ENCODE measurements around the gene MARK2.
A peak's percentile ranks its signal among the peaks of the same experiment; 100 is the strongest.

The MARK2 gene

GRCh38 chr11:63849691-63850090 is 10.8 kb downstream of the MARK2 start:
- peaks cover 14% of the 10 kb centered on the region for H3F3A ChIP-seq (ENCODE audit: insufficient read depth, low read length)
- H3K9me2 ChIP-seq (replicated peaks; ENCODE audit: insufficient read depth, low read length) = no peaks in the 10 kb centered on the region
- no peak overlapping the region for H3K4me3 ChIP-seq (ENCODE audit: low read length)
- no peaks in the 10 kb centered on the region for H4K20me1 ChIP-seq (ENCODE audit: insufficient read depth, low read length)
- H3K9ac ChIP-seq (ENCODE audit: low read length) = no peak overlapping the region
- no peak overlapping the region for H2AFZ ChIP-seq (ENCODE audit: low read length)
- no peaks in the 10 kb centered on the region for H3K27me3 ChIP-seq (replicated peaks; ENCODE audit: insufficient read depth, low read length)
- TF ChIP-seq EZH2phosphoT487 (IDR thresholded peaks at IDR 0.05; ENCODE audit: low read length) (no peak), EZH2 (optimal IDR thresholded peaks at IDR 0.05; ENCODE audit: low read depth, low read length) (no peak), CTCF (IDR thresholded peaks at IDR 0.05; ENCODE audit: low read length) (no peak)
- no peaks in the 10 kb centered on the region for H3K36me3 ChIP-seq (replicated peaks; ENCODE audit: insufficient read depth, low read length)
- peaks cover 18% of the 10 kb centered on the region for H3K4me1 ChIP-seq (ENCODE audit: low read length)
- H3K9me3 ChIP-seq (replicated peaks; ENCODE audit: insufficient read depth, low read length) = no peaks in the 10 kb centered on the region
- H3K4me2 ChIP-seq (ENCODE audit: low read depth, low read length) = no peak overlapping the region
- DNase-seq = no peak
- H3K79me2 ChIP-seq (ENCODE audit: low read length) = peaks cover 93% of the 10 kb centered on the region
- H3K27ac ChIP-seq (ENCODE audit: low read length) = no peak overlapping the region

DNA sequence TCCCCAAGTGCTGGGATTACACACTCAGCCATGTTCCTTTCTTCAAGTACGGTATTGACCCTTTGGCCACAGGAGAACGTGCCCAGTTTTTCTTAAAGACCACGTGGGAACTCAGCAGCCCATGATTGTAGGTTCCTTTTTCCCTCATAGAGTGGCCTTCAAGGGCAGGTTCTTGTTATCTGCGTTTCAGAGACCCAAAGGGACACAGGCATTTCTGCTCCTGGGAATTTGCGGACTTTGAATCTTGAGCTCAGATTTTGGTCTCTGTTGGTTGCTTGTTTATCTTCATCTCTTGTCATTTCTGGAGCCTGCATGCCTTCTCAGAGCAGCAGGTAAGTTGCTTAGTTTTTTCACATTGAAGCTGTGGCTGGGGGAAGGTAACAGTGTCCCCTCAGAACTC is 12.0 kb downstream of the MARK2 start:
- TF ChIP-seq CTCF (IDR thresholded peaks at IDR 0.05; ENCODE audit: low read length) (no peak), EZH2 (optimal IDR thresholded peaks at IDR 0.05; ENCODE audit: low read depth, low read length) (no peak), EZH2phosphoT487 (IDR thresholded peaks at IDR 0.05; ENCODE audit: low read length) (no peak)
- Histone ChIP-seq H3K9me2 (replicated peaks; ENCODE audit: insufficient read depth, low read length) (no peaks in the 10 kb centered on the region), H2AFZ (ENCODE audit: low read length) (no peak overlapping the region), H3K79me2 (ENCODE audit: low read length) (peaks cover 93% of the 10 kb centered on the region), H3K9ac (ENCODE audit: low read length) (peak overlapping the region; percentile 20; the same call in 1 of the 2 replicates), H3K4me3 (ENCODE audit: low read length) (peak overlapping the region; percentile 38), H3F3A (ENCODE audit: insufficient read depth, low read length) (peaks cover 14% of the 10 kb centered on the region), H3K27ac (ENCODE audit: low read length) (peak overlapping the region; percentile 41; the same call in 1 of the 2 replicates), H3K4me2 (ENCODE audit: low read depth, low read length) (peak overlapping the region; percentile 75), H4K20me1 (ENCODE audit: insufficient read depth, low read length) (no peaks in the 10 kb centered on the region), H3K4me1 (ENCODE audit: low read length) (peaks cover 18% of the 10 kb centered on the region), H3K36me3 (replicated peaks; ENCODE audit: insufficient read depth, low read length) (no peaks in the 10 kb centered on the region), H3K9me3 (replicated peaks; ENCODE audit: insufficient read depth, low read length) (no peaks in the 10 kb centered on the region), H3K27me3 (replicated peaks; ENCODE audit: insufficient read depth, low read length) (no peaks in the 10 kb centered on the region)
- DNase-seq = no peak

DNA sequence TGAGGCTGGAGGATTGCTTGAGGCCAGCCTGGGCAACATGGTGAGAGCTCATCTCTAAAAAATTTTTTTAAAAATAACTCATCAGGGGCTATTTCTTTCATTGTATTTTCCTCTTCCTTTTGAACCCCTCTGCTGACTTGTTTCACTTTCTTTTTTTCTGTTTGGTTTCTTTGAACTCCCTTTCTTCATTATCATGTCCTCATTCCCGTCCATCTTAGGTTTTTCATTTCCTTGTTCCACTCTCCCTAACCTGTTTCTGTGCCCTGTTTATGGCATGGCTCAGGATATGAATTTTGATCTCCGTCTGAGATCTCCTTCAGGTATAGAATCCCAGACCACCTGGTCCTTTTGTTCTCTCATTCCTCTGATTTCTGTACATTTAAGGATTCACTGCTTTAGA is 12.5 kb downstream of the MARK2 start:
- H4K20me1 ChIP-seq (ENCODE audit: insufficient read depth, low read length) = no peaks in the 10 kb centered on the region

More for the DNA sequence above, 12.5 kb downstream of the MARK2 start:
- Histone ChIP-seq H3K27ac (ENCODE audit: low read length) (peak overlapping the region; percentile 41; the same call in 1 of the 2 replicates), H3K4me2 (ENCODE audit: low read depth, low read length) (peak overlapping the region; percentile 75), H3K4me1 (ENCODE audit: low read length) (peaks cover 18% of the 10 kb centered on the region), H3K4me3 (ENCODE audit: low read length) (peak overlapping the region; percentile 38), H3K27me3 (replicated peaks; ENCODE audit: insufficient read depth, low read length) (no peaks in the 10 kb centered on the region), H3K9me3 (replicated peaks; ENCODE audit: insufficient read depth, low read length) (no peaks in the 10 kb centered on the region), H3K36me3 (replicated peaks; ENCODE audit: insufficient read depth, low read length) (no peaks in the 10 kb centered on the region), H3F3A (ENCODE audit: insufficient read depth, low read length) (peaks cover 14% of the 10 kb centered on the region), H3K79me2 (ENCODE audit: low read length) (peaks cover 93% of the 10 kb centered on the region), H3K9me2 (replicated peaks; ENCODE audit: insufficient read depth, low read length) (no peaks in the 10 kb centered on the region), H3K9ac (ENCODE audit: low read length) (peak overlapping the region; percentile 20; the same call in 1 of the 2 replicates), H2AFZ (ENCODE audit: low read length) (no peak overlapping the region)
- TF ChIP-seq EZH2phosphoT487 (IDR thresholded peaks at IDR 0.05; ENCODE audit: low read length) = no peak
- TF ChIP-seq EZH2 (optimal IDR thresholded peaks at IDR 0.05; ENCODE audit: low read depth, low read length) = no peak
- no peak for TF ChIP-seq CTCF (IDR thresholded peaks at IDR 0.05; ENCODE audit: low read length)
- DNase-seq = peak; percentile 34
